NCI-H2227 (cell line): ENCODE results near the gene FBXW9.
"Not testable (repeated sequence)": the region's sequence is repeated elsewhere in the genome, so short reads cannot be mapped to it uniquely, and the experiment has no call there.

Experiments
- DNase-seq: peaks from one replicate; lab custom pipeline; 2025; ENCODE audit not compliant: unreplicated experiment; lab: John Stamatoyannopoulos, UW

The FBXW9 gene

GRCh38 chr19:12681074-12681987 lies 15.1 kb downstream of the FBXW9 start, which contains the start of gene DHPS:
DHPS (minus strand) TSS chr19:12681880; CDS start chr19:12681766, 114 bp downstream.
- peak; percentile 95 for DNase-seq

DNA sequence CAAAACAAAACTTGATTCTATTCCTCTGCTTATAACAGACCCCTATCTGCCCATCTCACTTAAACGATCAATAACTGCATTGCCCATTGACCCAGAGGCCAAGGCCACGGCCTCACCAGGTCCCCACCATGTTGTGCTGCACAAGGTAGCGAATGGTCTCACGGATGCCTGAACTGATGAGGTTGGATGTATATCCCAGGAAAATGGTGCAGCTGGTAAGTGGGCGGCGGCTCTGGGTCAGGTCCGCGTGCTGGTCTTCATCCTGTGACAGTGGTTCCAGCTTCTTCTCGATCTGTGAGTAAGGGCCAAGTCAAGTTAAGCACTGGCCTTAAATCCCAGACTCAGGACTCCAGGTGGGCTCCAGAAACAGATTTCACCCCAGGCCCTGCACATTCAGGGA lies 16.4 kb downstream of the FBXW9 start:
- DNase-seq = no peak

DNA sequence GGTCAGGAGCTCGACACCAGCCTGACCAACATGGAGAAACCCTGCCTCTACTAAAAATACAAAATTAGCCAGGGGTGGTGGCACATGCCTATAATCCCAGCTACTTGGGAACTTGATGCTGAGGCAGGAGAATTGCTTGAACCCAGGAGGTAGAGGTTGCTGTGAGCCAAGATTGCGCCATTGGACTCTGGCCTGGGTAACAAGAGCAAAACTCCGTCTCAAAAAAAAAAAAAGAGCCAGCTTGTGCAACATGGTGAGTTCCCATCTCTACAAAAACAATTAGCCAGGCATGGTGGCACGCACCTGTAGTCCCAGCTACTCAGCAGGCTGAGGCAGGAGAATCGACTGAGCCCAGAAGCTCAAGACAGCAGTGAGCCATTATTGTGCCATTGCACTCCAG lies 18.4 kb downstream of the FBXW9 start:
- DNase-seq = not testable (repeated sequence)

GRCh38 chr19:12676928-12677327 lies 19.5 kb downstream of the FBXW9 start:
- DNase-seq = no peak

- peak; percentile 80 for DNase-seq
Measured at GRCh38 chr19:12676384-12676792, 20.0 kb downstream of the FBXW9 start.

DNA sequence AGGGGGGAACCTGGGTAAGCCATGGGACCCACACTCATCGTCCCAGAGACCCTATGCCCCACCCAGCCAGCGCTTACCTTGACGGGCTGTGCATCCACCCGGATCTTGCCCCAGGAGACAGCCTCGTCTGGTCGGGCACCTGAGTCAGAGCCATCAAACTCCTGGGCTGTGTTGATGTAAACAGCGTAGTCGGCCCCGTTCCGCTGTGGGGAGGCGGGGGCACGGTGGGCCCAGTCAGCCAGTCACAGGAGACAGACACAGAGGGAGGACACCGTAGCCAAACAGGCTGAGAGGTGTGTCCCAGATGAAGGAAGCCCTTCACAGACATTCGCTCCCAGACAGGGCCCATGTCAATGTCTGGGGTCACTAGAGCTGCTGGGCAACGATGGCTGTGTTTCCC lies 20.5 kb downstream of the FBXW9 start:
- DNase-seq = no peak

DNA sequence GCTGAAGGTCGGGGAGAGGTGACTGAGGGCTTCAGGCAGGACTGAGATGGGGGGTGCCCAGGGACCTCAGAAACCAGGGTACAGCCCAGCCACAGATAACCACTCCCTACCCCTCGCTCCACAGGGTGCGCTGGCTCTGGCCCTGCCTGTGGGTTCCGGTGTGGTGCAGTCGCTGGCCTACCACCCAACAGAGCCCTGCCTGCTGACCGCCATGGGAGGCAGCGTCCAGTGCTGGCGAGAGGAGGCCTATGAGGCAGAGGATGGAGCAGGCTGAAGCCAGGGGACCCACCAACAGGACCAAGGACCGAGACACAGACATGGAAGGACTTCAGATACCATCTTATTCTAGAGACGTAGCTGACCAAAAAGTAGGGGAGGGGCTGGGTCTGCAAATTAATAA lies 21.0 kb downstream of the FBXW9 start:
- no peak for DNase-seq

GRCh38 chr19:12672744-12673143 lies 23.7 kb downstream of the FBXW9 start:
- DNase-seq = no peak

- no peak for DNase-seq
Measured at GRCh38 chr19:12670159-12670928, 26.1 kb downstream of the FBXW9 start.

DNA sequence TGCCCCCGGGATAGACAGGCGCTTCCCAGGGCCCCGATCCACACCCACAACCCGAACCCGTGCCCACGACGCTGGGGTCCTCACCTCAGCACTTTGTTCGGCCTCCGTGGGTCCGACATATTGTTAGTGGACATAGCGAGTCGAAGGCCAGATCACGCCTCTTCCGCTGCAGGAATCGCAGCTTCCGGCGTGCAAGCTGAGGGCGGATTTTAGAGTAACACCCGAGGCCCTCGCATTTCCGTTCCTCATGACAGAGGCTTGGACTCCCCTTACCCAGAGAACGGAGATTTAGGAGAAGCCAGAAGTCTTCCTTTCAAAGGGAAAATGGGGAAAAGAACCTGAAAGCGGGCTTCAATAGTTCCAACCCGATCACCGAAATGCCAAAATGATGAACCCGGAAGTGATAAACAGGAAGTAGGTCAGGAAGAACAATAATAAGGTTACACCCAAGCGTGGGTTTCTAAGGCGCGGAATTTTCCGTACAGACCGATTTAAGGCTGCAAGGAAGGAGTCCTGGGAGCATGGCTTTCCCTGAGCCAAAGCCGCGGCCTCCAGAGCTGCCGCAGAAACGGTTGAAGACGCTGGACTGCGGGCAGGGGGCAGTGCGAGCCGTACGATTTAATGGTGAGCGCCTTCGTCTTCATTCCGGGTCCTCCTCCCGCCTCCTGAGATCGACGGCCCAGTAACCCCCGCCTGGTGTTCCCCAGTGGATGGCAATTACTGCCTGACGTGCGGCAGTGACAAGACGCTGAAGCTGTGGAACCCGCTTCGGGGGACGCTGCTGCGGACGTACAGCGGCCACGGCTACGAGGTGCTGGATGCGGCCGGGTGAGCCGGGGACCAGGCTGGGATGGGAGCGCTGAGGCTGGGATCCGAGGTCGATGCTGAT lies 26.9 kb downstream of the FBXW9 start:
- peak; percentile 84 for DNase-seq

DNA sequence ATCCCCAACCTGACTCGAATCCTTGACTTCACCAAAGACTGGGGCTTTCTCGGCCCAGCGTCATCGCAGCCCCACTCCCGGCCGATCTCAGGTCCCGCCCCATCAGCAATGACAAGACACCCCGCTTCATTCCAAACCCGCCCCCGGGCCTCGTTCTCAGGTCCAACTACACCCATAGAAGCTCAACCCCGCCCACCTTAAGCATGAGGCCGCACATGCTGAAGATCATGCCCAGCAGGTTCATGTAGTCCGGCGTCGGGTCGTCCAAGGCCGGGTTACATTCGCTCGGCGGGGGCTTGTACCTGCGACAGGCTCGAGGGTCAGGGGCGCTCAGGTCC lies 27.5 kb downstream of the FBXW9 start:
- DNase-seq = peak; percentile 53

DNA sequence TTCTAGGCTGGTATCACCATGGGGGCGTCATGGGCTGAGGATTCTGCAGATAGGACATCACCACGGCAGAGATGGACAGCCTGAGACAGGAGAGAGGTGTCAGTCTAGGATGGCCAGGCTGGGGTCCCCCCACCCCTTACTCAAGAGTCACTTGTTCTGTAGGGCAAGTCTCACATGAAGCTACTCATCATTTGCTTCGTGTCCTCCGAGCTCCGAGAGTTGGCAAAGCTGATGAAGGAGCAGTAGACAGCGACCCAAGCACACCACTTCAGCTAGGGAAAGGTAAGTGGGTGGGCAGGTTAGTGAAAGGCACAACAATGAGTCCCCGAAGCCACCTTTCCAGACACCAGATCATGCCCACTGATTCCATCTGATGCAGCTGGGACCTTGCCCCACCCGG lies 28.1 kb downstream of the FBXW9 start:
- no peak for DNase-seq

GRCh38 chr19:12667731-12668302 lies 28.6 kb downstream of the FBXW9 start:
- no peak for DNase-seq

DNA sequence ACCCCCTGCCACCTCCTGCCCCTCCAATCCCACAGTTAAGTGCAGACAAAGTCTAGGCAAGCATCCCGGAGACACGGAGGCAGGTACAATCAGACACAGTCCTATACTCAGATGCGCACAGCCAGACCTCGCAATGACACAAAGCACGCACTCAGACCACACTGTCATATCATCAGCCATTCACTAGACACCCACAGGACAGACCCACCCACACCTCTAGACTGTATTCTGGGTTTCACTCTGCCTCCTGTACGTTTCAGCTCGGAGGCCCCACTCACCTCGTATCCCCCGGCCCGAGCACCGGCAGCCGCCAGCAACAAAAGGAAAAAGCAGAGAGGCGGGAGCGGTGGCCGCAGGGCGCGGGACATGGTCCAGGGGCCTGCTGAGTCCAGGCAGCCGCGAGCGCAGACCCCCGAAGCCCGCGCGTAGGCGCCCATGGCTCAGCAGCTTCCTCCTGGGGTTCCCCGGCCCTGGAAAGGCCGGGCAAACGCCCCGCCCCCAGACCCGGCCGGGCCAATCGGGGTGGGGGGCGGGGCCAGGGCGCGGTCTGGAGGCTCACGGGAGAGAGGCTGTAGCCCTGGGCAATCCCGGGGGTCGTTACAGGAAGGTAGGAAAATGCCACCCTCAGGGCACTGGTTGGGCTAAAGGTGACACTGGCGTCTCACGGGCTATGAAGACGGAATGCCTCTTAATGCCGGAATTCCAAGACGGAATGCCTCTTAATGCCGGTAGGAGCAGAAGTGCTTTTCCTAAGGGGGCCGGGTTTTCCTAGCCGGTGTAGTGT lies 30.0 kb downstream of the FBXW9 start, which contains the start of the genes MAN2B1 and WDR83:
Gene MAN2B1 (minus strand): TSS at position 478 of the 784 bp plus-strand sequence. CDS start 41 bp downstream, at position 437.
Gene WDR83 (plus strand): TSS at position 543 of the 784 bp plus-strand sequence. CDS start 2,984 bp downstream, outside the sequence.
- peak; percentile 84 for DNase-seq

- DNase-seq = no peak
Measured at GRCh38 chr19:12665671-12666264, 30.7 kb downstream of the FBXW9 start.

- DNase-seq = no peak
Measured at GRCh38 chr19:12665281-12665573, 31.2 kb downstream of the FBXW9 start.

- no peak for DNase-seq
Measured at GRCh38 chr19:12664406-12665280, 31.8 kb downstream of the FBXW9 start.

GRCh38 chr19:12660980-12661379 lies 35.5 kb downstream of the FBXW9 start:
- DNase-seq = no peak

DNA sequence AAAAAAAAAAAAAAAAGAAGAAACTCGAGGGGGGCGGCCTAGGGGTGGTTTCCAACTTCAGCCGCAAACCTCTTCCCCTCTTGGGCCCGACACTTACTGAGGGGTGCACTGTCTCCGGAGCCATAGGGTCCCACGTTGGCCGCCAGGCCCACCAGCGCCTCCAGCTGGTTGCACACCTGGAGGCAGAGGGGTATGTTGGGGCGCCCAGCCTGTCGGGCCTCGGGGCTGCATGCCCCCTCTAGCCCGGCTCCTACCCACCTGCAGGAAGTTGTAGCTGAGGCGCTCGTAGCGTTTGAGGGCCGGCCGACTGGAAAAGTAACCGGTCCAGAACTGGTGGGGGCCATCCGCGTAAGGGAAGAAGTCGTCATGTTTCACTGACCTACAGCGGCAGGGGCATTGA lies 38.5 kb downstream of the FBXW9 start:
- no peak for DNase-seq
